Stimulated activated CD8-positive, alpha-beta memory T cell treated with anti-CD3 and anti-CD28 coated beads, Interleukin-15, amount 100 ng/mL, for 4 hours (primary cell): Measurements from ENCODE around the gene TMEM109.
A peak's percentile ranks its signal among the peaks of the same experiment; 100 is the strongest.
"Not testable (repeated sequence)": the region's sequence is repeated elsewhere in the genome, so short reads cannot be mapped to it uniquely, and the experiment has no call there.

Experiments used
- DNase-seq, 2 donors: peaks; one replicate each; pipeline ENCODE4 v3.0.0-alpha.2; 2020; ENCODE audit warnings: low read depth in 2 of 2

TMEM109 gene

GRCh38 chr11:60878245-60879101 is 35.5 kb upstream of the TMEM109 start:
- no peak for DNase-seq

DNA sequence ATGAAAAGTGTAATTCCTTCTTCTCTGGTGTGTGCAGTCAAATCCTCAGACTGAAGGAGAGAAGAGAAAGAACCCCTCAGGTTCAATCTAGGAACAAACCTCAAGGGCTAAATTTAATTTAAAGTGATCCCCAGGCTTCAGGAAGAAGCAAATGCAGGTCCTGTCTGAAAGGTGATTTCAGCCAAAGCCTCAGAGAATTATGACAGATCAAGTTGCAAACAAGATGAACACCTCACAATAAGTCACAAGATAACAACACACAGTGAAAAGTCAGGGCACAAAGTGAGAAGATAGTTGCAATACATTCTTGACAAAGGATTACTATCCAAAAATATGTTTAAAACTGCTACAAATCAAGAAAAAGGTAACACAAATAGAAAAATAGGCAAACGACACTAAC is 34.9 kb upstream of the TMEM109 start:
- DNase-seq = no peak

GRCh38 chr11:60879971-60880588 is 33.9 kb upstream of the TMEM109 start:
- no peak for DNase-seq

GRCh38 chr11:60880643-60881282 is 33.2 kb upstream of the TMEM109 start:
- no peak for DNase-seq

DNA sequence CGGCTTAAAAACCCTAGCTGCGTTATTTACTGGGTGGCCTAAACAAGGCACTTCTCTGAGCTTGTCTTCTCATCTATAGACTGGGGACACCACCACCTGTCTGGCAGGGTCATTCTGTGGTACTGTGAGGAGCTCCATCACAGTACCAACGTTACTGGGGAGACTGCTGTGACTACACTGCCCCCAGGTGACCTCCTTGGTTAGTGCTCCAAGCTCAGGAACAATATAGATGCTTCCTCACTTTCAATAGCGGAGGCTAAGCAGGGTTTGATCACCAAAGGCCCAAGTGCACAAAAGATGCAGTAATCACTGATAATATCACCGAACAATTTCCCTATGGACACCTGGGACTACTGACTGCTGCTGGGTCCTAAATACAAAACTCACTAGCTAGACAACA is 26.4 kb upstream of the TMEM109 start:
- no peak for DNase-seq

DNA sequence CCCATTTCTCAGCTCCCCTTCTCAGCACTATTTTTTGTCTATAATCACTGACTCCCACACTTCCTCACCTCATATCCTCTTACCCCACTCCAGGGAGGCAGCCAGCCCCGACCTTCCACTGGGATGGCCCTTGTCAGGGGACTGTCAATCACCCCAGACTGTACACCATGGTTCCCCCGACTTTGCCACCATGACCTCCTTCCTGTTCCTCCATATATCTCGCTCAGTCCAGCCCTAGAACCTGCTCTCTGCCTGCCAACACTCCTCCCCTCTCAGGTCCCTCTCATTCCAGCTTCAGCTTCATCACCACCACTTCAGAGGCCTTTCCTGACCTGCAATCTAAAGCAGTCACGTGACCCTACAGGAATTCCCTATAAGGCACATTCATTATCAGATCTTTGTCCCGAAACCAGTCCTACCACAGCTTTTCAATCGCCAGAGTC is 24.1 kb upstream of the TMEM109 start:
- DNase-seq = no peak

DNA sequence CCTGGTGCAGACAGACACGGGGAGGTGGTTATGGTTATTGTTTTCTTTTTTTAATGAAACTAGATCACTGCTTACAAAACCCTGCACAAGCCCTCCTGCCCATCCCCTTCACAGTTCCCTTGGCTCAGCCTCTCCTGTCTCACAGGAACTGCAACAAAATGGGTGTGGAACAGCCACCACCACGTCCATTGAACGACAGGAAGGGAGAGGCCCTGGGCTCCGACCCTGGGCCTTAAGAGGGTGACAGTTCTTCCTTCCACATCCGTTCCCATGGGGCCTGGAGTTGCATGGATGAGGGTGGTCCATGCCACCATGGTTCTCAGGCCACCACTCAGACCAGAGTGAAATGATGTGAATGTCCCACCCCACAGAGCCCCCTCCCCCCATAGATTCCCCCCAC is 23.3 kb upstream of the TMEM109 start:
- no peak for DNase-seq

GRCh38 chr11:60891103-60891741 is 22.7 kb upstream of the TMEM109 start:
- DNase-seq = no peak

- DNase-seq = no peak
Measured at GRCh38 chr11:60895687-60896086, 18.3 kb upstream of the TMEM109 start.

GRCh38 chr11:60897496-60897895 is 16.5 kb upstream of the TMEM109 start:
- no peak for DNase-seq

DNA sequence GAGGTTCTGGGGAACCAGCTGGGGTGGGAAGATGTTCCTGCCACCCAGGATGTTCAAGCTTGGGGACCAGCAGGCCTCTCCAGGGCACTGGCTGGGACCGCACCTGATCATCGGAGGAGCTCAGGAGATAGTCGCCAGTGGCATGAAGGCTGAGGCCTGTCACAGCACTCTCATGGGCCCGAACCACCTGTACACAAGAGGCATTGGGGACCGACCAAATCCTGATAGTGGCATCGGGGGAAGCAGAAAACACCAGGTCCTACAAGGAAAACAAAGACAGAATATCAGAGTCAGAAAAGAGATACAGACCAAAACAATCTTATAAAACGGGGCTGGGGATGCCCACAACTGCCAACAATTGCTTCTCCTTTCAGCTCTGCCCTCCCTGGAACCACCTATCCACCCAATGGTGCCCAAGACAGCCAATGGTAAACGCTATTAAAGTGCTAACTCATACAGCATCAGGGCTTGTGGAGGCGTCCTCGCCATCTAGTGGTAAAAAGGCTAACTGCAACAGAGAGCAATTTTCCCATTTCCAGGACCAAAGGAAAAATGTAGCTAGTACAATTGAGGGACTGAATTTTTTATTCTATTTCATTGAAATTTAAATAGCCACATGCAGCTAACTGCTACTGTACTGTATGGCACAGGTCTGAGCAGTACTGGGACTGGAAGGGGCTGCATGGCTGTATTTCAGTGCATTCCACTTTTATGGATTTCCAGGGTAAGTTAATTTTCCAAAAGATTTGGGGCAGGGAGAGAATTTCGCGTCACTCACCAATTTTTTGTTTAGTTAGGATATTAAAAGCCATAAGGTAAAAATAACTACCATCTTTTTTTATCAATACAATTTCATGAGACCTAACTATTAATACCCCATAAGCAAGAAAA is 14.7 kb upstream of the TMEM109 start:
- DNase-seq = no peak

DNA sequence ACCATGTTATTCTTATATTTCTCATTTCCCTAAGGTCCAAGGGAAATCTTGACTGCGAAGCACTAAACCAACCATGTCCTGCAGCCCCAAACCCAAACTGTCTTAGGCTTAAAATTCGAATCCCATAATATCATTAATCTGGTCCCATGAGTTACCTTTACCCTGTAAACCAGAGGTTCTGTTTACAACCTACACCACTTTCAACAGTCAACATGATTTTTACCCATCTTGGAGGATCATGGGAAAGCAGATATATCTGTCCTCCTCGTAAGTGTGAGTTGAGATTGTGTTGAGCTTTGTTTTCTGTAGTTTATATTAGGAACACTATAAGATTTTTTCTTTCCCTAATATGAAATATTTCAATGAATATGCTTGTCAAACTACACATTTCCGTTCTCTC is 14.0 kb upstream of the TMEM109 start:
- DNase-seq = no peak

- DNase-seq = no peak
Measured at GRCh38 chr11:60900673-60901404, 13.1 kb upstream of the TMEM109 start.

- no peak for DNase-seq
Measured at GRCh38 chr11:60902625-60903024, 11.3 kb upstream of the TMEM109 start.

DNA sequence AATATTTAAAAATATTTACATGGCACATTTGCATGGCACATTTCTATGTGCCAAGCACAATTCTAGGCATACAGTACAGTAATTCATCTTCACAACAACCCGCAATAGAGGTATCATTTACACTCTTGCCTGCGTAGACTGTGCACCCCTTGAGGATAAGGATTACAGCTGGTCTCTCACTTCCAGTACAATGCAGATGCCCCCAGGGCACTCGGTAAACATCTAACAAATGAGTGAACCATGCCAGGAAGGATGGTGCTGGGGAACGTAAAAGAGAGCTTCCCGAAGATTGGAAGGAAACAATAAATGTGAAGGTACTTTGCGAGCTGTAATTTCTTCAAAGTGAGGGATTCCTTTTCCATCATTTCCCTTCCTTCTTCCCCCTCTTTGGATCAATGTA is 8.9 kb upstream of the TMEM109 start:
- no peak for DNase-seq

- no peak for DNase-seq
Measured at GRCh38 chr11:60905551-60906113, 8.3 kb upstream of the TMEM109 start.

DNA sequence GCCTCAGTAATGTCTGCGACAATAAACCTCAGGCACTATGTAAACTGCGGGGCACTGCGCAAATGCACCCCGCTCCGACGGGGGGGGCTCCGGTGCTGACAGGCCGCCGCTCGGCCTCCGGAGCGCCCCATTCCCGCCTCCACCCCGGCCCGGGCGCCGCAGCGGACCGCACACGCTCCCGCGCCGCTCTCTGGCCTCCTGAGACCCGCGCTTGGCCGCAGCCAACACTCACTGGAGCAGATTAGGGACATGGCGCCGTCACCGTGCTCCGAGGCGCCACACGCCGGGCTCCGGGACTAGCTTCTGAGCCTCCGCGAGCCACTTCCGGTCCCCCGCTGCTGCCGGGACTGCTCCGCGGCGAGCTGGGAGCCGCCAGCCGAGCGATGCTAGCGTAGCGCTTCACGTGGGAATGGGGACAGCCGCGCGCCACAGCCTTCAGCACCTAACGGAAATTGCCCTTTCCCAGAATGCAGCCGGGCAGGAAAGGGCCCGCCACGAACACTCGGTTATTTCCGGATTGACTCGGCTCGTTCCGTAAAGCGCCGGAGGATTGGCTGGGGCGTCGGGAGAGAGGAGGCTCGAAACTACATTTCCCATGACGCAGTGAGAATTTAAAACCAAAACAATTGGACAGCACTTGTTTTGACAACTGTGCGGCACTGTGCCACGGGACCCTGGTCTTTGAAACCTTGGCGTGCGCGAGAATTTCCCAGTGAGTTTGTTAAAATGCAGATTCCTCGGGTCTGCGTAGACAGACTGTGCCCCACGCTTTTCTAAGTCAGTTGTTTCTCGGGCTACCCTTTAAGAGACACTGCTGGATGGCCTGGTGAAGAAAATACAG is 7.6 kb upstream of the TMEM109 start, which contains the start of gene PRPF19:
Gene PRPF19 (minus strand): TSS at position 454 of the 841 bp plus-strand sequence. CDS start 203 bp downstream, at position 251.
- DNase-seq = peak; percentile 93 to 95

DNA sequence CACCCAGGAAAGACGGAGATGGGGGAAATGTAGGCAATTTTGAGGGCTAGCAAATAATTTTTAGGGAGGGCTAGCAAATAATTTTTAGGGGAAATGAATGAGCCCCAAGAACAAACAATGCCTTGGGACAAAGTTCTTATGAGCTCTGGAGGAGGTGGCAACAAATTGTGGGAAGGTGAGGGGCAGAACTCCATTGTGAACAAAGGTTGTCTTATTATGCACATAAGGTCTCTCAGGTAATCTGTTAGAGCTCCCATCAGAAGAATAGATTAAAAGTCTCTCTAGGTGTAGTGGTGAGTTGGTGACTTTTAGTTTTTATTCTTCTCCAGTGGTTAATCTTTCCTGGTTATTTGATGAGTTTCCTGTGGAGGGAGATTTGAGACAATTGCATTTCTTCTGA is 5.2 kb upstream of the TMEM109 start:
- DNase-seq = no peak

GRCh38 chr11:60909680-60910280 is 4.2 kb upstream of the TMEM109 start:
- not testable (repeated sequence) for DNase-seq
